HTR-8/SVneo (cell line): ENCODE data around the gene SSTR5.

Experiments
- DNase-seq: peaks from one replicate; pipeline ENCODE4 v3.0.0; 2011; ENCODE audit warnings: low spot score, mixed read lengths; ENCODE audit not compliant: insufficient read length
- FAIRE-seq: peaks from 2 replicates; lab custom pipeline; 2011; peaks lifted over from hg19 to GRCh38; lab: Jason Lieb, UNC

SSTR5 gene

DNA sequence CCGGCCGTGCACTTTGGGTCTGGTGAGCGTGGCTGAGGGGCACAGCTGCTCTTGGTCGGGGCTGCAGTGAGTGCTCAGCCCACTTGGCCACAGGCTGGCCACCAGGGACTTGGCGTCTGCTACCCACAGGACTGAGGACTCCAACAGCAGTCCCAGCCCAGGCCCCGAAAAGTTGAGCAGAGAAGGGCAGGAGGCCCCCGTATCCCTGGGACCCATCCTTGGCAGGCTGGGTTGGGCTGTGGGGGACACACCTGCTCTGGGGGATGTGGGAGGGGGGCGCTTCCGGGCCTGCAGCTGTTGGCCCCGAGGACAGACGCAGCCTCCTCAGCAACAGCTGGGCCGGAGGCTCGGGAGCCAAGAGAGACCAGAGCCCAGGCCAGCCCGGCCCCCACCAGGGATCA, 19.4 kb upstream of the SSTR5 start:
- no peak for DNase-seq
- no peak for FAIRE-seq

DNA sequence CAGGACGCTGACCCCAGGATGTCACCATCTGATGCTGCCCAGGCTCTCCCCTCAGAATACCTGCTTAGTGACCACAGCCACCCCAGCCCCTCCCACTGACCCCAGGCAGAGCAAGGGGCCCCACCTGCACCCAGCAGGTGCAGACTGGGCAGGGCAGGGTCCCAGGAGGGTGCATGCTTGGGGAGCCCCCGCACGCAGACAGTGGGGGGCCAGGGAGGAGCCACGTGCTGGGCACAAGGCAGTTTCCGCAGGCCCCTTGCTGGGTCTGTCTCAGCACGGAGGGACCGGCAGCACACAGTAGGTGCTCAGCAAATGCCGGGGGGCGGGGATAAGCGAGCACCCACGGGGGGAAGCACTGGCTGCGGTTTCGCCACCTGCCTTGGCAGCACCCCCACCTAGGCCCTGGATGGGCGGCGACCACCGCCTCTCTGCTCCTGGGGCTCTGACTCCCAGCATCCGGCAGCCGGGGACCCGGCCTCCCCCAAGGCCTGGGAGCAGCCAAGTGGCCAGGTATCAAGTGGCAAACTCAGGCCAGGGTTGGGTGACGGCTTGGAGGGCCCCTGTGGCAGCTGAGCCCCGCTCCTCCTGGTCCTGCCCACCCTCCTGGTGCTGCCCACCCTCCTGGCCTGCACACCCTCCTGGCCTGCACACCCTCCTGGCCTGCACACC, 18.7 kb upstream of the SSTR5 start:
- FAIRE-seq (no peak), DNase-seq (no peak)

DNA sequence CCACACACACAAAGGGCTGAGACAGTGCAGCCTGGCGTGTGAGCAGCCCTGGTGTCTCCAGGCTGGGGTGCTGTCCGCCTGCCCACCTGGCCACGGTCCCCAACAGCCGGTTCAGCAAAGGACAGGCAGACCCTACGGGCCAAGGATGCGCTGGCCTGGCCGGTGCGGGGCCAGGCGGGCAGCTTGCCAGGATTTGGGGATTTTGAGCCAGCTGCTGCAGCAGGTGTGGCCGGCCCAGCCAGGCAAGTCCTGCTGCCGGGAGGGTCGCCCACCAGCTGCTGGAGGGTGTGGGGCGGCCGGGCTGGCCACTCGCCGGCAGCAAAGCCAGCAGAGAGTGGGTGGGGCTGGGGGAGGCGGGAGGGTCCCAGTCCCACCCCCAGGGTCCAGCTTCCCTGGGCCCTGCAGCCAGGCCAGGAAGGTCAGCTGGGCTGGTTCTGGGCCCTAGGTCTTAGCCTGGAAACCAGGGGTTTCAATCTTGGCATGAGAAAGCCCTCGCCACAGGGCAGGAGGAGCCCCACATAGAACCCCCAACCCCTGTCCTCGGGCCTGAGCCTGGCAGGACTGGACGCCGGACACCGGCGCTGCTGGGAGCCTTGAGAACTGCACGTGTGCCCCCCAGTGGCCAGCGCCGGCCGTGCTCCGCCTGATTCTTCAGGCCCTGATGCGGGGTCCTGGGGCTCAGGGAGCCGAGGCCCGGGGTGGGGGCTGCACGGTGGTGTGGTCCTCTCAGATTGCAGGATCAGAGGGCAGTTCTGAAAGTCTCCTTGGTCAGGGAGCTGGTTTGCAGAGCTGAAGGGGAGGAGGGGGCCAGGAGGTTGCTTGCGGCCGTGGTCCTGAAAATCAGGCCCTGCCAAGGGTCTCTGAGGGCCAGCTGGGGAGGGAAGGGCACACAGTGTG, 17.6 kb upstream of the SSTR5 start:
- peak; percentile 82 for DNase-seq
- no peak for FAIRE-seq

- no peak for FAIRE-seq
- DNase-seq, result no peak
Measured at GRCh38 chr16:1055557-1055924, 17.0 kb upstream of the SSTR5 start.

GRCh38 chr16:1056196-1056595, 16.4 kb upstream of the SSTR5 start:
- DNase-seq, result no peak

DNA sequence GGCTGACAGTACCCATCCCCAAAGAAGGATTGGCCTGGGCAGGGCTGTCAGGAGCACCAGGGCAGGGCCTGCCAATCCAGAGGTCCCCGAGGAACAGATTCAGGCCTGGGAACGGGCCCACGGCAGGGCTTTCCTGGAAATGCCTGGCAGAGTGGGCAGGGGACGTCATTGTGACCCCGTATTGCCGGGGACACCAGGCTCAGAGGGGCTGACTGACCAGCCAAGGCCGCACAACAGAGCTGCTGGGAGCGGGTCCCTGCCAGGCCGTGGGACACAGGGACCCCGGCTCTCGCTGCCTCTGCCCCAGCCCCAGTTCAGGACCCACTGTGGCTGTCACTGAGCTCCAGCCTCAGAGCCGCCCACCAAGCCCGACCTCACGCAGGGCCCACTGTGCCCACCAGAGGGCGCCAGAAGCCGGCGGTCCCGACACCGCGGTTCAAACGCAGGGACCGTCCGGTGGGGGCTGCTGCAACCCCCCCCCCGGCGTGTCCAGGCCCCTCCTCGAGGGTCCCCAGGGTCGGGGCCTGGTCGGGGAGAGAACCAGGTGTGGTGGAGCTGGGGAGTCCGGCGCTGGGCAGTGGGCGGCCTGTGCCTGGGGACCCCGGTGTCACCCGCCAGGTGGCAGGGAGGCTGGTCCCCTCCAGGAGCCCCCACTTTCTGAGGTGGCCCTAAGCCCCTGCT, 15.2 kb upstream of the SSTR5 start:
- no peak for FAIRE-seq
- peak; percentile 56 for DNase-seq

More at GRCh38 chr16:1056196-1056595, 16.4 kb upstream of the SSTR5 start:
- no peak for FAIRE-seq

GRCh38 chr16:1058216-1058615, 14.3 kb upstream of the SSTR5 start:
- no peak for DNase-seq
- no peak for FAIRE-seq

- FAIRE-seq, result no peak
- no peak for DNase-seq
Measured at GRCh38 chr16:1059310-1059709, 13.2 kb upstream of the SSTR5 start.

GRCh38 chr16:1060416-1061340, 11.9 kb upstream of the SSTR5 start:
- no peak for FAIRE-seq

GRCh38 chr16:1061769-1062505, 10.6 kb upstream of the SSTR5 start:
- FAIRE-seq, result no peak

More at GRCh38 chr16:1060416-1061340, 11.9 kb upstream of the SSTR5 start:
- no peak for DNase-seq

DNA sequence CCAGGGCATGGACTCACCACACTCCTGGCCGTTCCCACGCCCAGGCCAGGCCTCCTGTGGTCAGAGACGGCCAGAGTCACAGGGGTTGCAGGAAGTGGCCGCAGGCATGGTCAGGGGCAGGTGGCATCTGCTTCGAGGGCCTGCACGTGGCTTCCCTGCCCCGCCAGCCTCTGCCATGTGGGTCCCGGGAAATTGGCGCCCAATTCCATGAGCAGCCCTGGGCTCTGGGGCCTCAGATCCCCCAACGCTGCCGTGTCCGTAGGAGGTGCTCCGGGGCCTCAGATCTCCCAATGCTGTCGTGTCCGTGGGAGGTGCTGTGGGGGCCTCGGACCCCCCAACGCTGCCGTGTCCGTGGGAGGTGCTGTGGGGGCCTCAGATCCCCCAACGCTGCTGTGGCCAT, 9.7 kb upstream of the SSTR5 start:
- FAIRE-seq (no peak), DNase-seq (no peak)

More at GRCh38 chr16:1061769-1062505, 10.6 kb upstream of the SSTR5 start:
- no peak for DNase-seq

- DNase-seq (no peak), FAIRE-seq (no peak)
Measured at GRCh38 chr16:1063728-1064127, 8.8 kb upstream of the SSTR5 start.

- FAIRE-seq (no peak), DNase-seq (no peak)
Measured at GRCh38 chr16:1065469-1066128, 6.9 kb upstream of the SSTR5 start.

GRCh38 chr16:1066584-1067172, 5.9 kb upstream of the SSTR5 start:
- DNase-seq (no peak), FAIRE-seq (no peak)

- no peak for DNase-seq
- FAIRE-seq, result no peak
Measured at GRCh38 chr16:1067629-1068028, 4.9 kb upstream of the SSTR5 start.

DNA sequence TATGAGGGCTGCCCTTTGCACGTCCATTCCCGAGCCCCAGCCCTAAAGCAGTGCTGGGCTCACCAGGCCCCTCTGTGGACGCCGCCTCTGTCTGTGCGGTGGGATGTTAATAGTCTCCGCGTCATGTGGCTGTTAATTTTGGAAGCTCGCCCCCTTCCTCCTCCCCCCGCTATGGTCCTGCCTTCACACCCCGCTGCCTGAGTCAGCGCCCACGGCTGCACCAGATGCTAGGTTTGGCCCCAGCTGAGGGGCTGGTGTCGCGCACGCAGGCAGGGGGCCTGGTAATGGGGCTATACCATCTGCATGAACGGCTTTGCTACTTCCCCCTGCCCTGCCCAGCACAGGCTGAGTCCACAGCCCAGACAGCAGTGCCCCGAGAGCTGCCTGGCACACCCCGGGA, 4.1 kb upstream of the SSTR5 start:
- DNase-seq (no peak), FAIRE-seq (no peak)

GRCh38 chr16:1069154-1069553, 3.4 kb upstream of the SSTR5 start:
- DNase-seq (no peak), FAIRE-seq (no peak)

DNA sequence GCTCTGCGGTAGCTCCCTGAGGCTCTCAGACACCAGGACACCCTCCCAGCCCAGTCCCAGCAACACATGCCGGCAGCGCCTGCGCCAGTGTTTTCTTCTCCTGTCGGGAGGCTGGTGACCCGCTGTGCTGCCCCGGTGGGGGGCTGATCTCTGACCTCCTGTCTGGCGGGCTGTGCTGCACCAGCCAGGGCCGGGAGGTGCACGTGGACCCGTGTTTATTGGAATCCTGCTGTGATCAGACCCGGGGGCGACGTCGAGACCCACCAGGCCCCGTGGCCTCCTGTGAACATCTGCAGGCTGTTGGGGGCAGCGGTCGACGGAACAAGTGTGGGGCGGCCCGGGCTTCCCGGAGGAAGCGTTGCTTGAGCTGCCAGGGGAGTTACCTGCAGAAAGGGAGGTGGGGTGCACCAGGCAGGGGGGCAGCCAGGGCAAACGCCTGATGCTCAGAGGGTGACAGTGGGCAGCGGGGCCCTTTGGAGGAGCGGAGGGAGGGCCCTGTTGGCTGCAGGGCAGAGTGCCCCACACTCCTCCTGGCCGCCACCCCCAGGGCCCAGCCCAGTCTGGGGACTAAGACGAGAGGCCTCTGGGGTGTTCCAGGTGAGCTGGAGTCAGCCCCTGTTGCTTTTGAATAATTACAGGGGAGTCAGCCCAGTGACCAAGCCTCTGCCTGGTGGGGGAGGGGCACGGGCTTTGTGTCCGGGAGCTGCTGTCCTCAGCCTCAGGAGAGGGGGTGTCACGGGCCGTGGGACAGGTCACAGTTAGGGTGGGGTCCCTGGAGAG, 2.3 kb upstream of the SSTR5 start:
- FAIRE-seq, result no peak
- no peak for DNase-seq
